SU-DHL-6 (cell line): ENCODE results near the gene SYTL2.
"Not testable (repeated sequence)": the region's sequence is repeated elsewhere in the genome, so short reads cannot be mapped to it uniquely, and the experiment has no call there.

Source experiments
- H2AFZ ChIP-seq: fragments of 200-600 bp; sonication (generic); 2 replicates; pipeline ENCODE4 v1.6.1; 2014; ENCODE audit warnings: low read depth, mild to moderate bottlenecking, moderate library complexity, mixed read lengths, antibody characterized with exemption, low read length; ENCODE audit not compliant: severe bottlenecking
- H3F3A ChIP-seq: fragments of 200-600 bp; shearing (Covaris generic); 2 replicates; pipeline ENCODE4 v1.6.0; 2016; ENCODE audit warnings: antibody characterized with exemption, mild to moderate bottlenecking; ENCODE audit not compliant: insufficient read depth
- H3K27ac ChIP-seq: fragments of 200-600 bp; sonication (generic); 2 replicates; pipeline ENCODE4 v1.5.1; 2016; ENCODE audit warnings: low read depth, mild to moderate bottlenecking, low read length, moderate library complexity, mixed read lengths
- H3K27me3 ChIP-seq: fragments of 200-600 bp; sonication (generic), shearing (Covaris generic); 2 replicates; pipeline ENCODE4 v1.6.0; 2014; ENCODE audit warnings: mild to moderate bottlenecking, low read length
- H3K36me3 ChIP-seq: fragments of 200-600 bp; sonication (generic); 2 replicates; pipeline ENCODE4 v1.6.1; 2014; ENCODE audit warnings: mild to moderate bottlenecking, low read length, mixed read lengths
- H3K4me2 ChIP-seq: fragments of 300-600, 200-600 bp; shearing (Covaris generic), sonication (generic); 2 replicates; pipeline ENCODE4 v1.6.0; 2014; ENCODE audit warnings: low read length, low read depth, mild to moderate bottlenecking; ENCODE audit not compliant: poor library complexity, severe bottlenecking
- H3K4me3 ChIP-seq: fragments of 200-600 bp; sonication (generic); 2 replicates; pipeline ENCODE4 v1.5.1; 2014; ENCODE audit warnings: antibody characterized with exemption, low read length, mild to moderate bottlenecking, mixed read lengths; ENCODE audit not compliant: insufficient read depth, poor library complexity, severe bottlenecking
- H3K79me2 ChIP-seq: fragments of 200-600 bp; sonication (generic); 2 replicates; pipeline ENCODE4 v1.6.1; 2014; ENCODE audit warnings: mild to moderate bottlenecking, low read length, moderate library complexity; ENCODE audit not compliant: insufficient read depth
- H3K9ac ChIP-seq: fragments of 200-600 bp; sonication (generic); 2 replicates; pipeline ENCODE4 v1.7.0; 2014; ENCODE audit warnings: mild to moderate bottlenecking, low read length
- H3K9me2 ChIP-seq: fragments of 200-600 bp; sonication (generic); replicated peaks from 2 replicates; pipeline ENCODE4 v1.6.1; 2014; ENCODE audit warnings: low read length; ENCODE audit not compliant: insufficient read depth
- H3K9me3 ChIP-seq: fragments of 200-600 bp; sonication (generic); 2 replicates; pipeline ENCODE4 v1.6.1; 2014; ENCODE audit warnings: low read length, mixed read lengths; ENCODE audit not compliant: insufficient read depth
- H4K20me1 ChIP-seq: fragments of 200-600 bp; sonication (generic); 2 replicates; pipeline ENCODE4 v1.6.1; 2014; ENCODE audit warnings: low read depth, mild to moderate bottlenecking, antibody characterized with exemption, low read length, moderate library complexity, mixed read lengths
- EZH2phosphoT487 ChIP-seq: fragments of 200-600 bp; sonication (generic), shearing (Covaris generic); conservative IDR thresholded peaks from 2 replicates; pipeline ENCODE4 v1.6.1; 2018; ENCODE audit warnings: mild to moderate bottlenecking, antibody characterized with exemption, low read length, moderate library complexity, mixed read lengths
- TF ChIP-seq, protein P1 (sequence below): fragments of 200-600 bp; sonication (generic); IDR thresholded peaks from one replicate; pipeline ENCODE4 v1.5.1; 2017; ENCODE audit warnings: antibody characterized with exemption, mild to moderate bottlenecking, low read length, moderate library complexity; ENCODE audit not compliant: insufficient read depth, poor library complexity, severe bottlenecking

Gene SYTL2

GRCh38 chr11:85854557-85855340 lies 43.8 kb upstream of the SYTL2 start:
- TF ChIP-seq, protein P1, sequence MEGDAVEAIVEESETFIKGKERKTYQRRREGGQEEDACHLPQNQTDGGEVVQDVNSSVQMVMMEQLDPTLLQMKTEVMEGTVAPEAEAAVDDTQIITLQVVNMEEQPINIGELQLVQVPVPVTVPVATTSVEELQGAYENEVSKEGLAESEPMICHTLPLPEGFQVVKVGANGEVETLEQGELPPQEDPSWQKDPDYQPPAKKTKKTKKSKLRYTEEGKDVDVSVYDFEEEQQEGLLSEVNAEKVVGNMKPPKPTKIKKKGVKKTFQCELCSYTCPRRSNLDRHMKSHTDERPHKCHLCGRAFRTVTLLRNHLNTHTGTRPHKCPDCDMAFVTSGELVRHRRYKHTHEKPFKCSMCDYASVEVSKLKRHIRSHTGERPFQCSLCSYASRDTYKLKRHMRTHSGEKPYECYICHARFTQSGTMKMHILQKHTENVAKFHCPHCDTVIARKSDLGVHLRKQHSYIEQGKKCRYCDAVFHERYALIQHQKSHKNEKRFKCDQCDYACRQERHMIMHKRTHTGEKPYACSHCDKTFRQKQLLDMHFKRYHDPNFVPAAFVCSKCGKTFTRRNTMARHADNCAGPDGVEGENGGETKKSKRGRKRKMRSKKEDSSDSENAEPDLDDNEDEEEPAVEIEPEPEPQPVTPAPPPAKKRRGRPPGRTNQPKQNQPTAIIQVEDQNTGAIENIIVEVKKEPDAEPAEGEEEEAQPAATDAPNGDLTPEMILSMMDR, result peak; percentile 45
- no peak for TF ChIP-seq EZH2phosphoT487
- Histone ChIP-seq H2AFZ (peak overlapping the region; percentile 96), H3K4me2 (peak overlapping the region; percentile 90), H4K20me1 (no peaks in the 10 kb centered on the region), H3K27me3 (no peaks in the 10 kb centered on the region), H3K27ac (peak overlapping the region; percentile 38; the same call in 1 of the 2 replicates), H3K9me2 (no peaks in the 10 kb centered on the region), H3K36me3 (no peaks in the 10 kb centered on the region), H3K4me3 (peak overlapping the region; percentile 59), H3F3A (no peaks in the 10 kb centered on the region), H3K79me2 (no peaks in the 10 kb centered on the region), H3K9me3 (no peaks in the 10 kb centered on the region), H3K9ac (peak overlapping the region; percentile 72)

- H3K9me3 ChIP-seq, result no peaks in the 10 kb centered on the region
- H3F3A ChIP-seq, result no peaks in the 10 kb centered on the region
- peak overlapping the region; percentile 59 for H3K4me3 ChIP-seq
- H3K9me2 ChIP-seq, result no peaks in the 10 kb centered on the region
- H3K27ac ChIP-seq, result peak overlapping the region; percentile 38; the same call in 1 of the 2 replicates
- TF ChIP-seq, protein P1, result no peak
- TF ChIP-seq EZH2phosphoT487, result no peak
- peak overlapping the region; percentile 96 for H2AFZ ChIP-seq
- no peaks in the 10 kb centered on the region for H4K20me1 ChIP-seq
- peak overlapping the region; percentile 90 for H3K4me2 ChIP-seq
- no peaks in the 10 kb centered on the region for H3K27me3 ChIP-seq
- no peaks in the 10 kb centered on the region for H3K79me2 ChIP-seq
- peak overlapping the region; percentile 72 for H3K9ac ChIP-seq
- H3K36me3 ChIP-seq, result no peaks in the 10 kb centered on the region
Measured at GRCh38 chr11:85854212-85854556, 43.2 kb upstream of the SYTL2 start.

DNA sequence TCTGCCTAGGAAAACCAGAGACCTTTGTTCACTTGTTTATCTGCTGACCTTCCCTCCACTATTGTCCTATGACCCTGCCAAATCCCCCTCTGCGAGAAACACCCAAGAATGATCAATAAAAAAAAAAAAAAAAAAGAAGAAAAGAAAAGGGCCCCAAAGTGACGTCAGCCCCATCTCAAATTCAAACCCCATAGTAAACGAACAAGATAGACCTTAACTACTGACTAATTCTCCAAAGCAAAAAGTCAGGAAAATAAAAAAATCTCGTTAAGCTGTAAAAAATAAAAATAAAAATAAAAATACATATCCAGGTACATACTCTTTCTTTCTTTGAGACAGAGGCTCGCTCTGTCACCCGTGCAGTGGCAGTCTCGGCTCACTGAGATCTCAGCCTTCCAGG lies 42.6 kb upstream of the SYTL2 start:
- not testable (repeated sequence) for H3K36me3 ChIP-seq, H3K9me3 ChIP-seq, H3K27ac ChIP-seq, H3F3A ChIP-seq, H3K9ac ChIP-seq, H3K9me2 ChIP-seq, H2AFZ ChIP-seq, H3K4me3 ChIP-seq, H4K20me1 ChIP-seq, H3K79me2 ChIP-seq, H3K27me3 ChIP-seq
- peak overlapping the region; percentile 90 for H3K4me2 ChIP-seq

DNA sequence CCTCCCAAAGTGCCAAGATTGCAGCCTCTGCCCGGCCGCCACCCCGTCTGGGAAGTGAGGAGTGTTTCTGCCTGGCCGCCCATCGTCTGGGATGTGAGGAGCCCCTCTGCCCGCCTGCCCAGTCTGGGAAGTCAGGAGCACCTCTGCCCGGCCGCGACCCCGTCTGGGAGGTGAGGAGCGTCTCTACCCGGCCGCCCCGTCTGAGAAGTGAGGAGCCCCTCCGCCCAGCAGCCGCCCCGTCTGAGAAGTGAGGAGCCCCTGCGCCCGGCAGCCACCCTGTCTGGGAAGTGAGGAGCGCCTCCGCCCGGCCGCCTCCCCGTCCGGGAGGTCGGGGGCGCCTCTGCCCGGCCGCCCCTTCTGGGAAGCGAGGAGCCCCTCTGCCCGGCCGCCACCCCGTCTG lies 41.8 kb upstream of the SYTL2 start:
- not testable (repeated sequence) for H2AFZ ChIP-seq, H3K4me3 ChIP-seq, H3K4me2 ChIP-seq, H3K27me3 ChIP-seq, H4K20me1 ChIP-seq, H3K9ac ChIP-seq, H3F3A ChIP-seq, H3K79me2 ChIP-seq, H3K27ac ChIP-seq, H3K9me3 ChIP-seq, H3K9me2 ChIP-seq, H3K36me3 ChIP-seq
